ENCODE data around the gene CCDC102A.
A peak's percentile ranks its signal among the peaks of the same experiment; 100 is the strongest.

CCDC102A gene

GRCh38 chr16:57498031-57498430, 38.3 kb downstream of the CCDC102A start:
- DNase-seq, result no peak

- DNase-seq, result no peak
These were observed 39.2 kb downstream of the CCDC102A start for GRCh38 chr16:57497121-57497520.

GRCh38 chr16:57493767-57494166, 42.6 kb downstream of the CCDC102A start:
- no peak for DNase-seq

- no peak for DNase-seq
These were observed 47.1 kb downstream of the CCDC102A start for GRCh38 chr16:57489229-57489628.

- DNase-seq, result no peak
These were observed 49.2 kb downstream of the CCDC102A start for GRCh38 chr16:57486858-57487834.

GRCh38 chr16:57485916-57486857, 50.2 kb downstream of the CCDC102A start, which contains the start of gene DOK4:
Gene DOK4, minus strand, starts transcription at chr16:57486493. Its CDS starts 6,986 bp downstream, at chr16:57479507.
- peak; percentile 2 for DNase-seq

- no peak for DNase-seq
These were observed 51.1 kb downstream of the CCDC102A start for GRCh38 chr16:57485091-57485915.

GRCh38 chr16:57484515-57485005, 51.8 kb downstream of the CCDC102A start:
- DNase-seq, result no peak

- no peak for DNase-seq
These were observed 52.5 kb downstream of the CCDC102A start for GRCh38 chr16:57483725-57484514.

- DNase-seq, result no peak
These were observed 53.4 kb downstream of the CCDC102A start for GRCh38 chr16:57482845-57483545.

- no peak for DNase-seq
These were observed 55.0 kb downstream of the CCDC102A start for GRCh38 chr16:57481421-57481820.

- no peak for DNase-seq
These were observed 55.6 kb downstream of the CCDC102A start for GRCh38 chr16:57480754-57481230.

GRCh38 chr16:57479976-57480753, 56.2 kb downstream of the CCDC102A start:
- no peak for DNase-seq

GRCh38 chr16:57479205-57479975, 57.0 kb downstream of the CCDC102A start:
- no peak for DNase-seq

- DNase-seq, result no peak
These were observed 57.8 kb downstream of the CCDC102A start for GRCh38 chr16:57478396-57479204.

- no peak for DNase-seq
These were observed 58.7 kb downstream of the CCDC102A start for GRCh38 chr16:57477531-57478202.
